Measurements from ENCODE around the gene LRRN4CL. TPM values are rescaled to one million over a fixed set of nuclear protein-coding genes. Genes with fewer than 3 reads are reported as not detected.

LRRN4CL gene
- total and polyA plus RNA-seq, 9 of the 15 experiments (the other 6 are each of a cell fraction or from before 2014, with no cell fraction given) = 0.03 to 0.11 (median 0.05) TPM; not detected in 4

DNA sequence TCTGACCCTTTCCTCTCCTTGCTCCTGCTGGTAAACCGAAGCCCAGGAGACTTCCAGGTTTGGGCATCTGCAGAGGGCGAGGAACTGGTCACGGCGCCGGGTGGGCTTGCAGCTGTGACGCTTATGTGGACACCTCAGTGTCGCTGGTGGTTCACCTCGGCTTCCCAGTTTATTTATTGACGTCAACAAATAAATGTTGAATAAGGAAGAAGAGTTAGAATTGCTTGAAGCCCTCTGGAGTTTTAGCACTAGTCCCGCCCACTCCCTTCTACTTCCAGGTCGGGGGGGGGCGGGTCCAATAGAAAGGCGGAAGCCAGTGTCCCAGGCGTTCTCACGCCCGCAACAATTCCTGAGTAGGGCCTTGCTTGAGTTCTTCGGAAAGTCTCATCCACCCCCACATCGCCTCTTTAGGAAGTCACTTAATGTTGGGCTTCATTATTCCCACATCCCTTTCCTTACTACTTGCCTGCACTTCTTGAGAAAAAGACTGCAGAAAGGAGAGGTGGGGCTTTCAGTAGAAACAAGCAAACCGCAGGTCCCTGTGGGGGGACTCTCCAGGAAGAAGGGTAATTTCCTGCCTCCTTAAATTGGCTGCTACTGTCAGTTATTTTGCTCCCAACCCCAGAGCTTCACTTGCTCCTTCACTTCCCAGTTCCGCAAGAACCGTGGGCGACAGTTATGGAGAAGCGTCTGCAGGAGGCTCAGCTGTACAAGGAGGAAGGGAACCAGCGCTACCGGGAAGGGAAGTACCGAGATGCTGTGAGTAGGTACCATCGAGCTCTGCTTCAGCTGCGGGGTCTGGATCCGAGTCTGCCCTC lies 39.0 kb upstream of the LRRN4CL start, which contains the start of gene TTC9C (continued):
- TF ChIP-seq AFF4 (CRISPR knock-in tag; IDR thresholded peaks at IDR 0.05) (0 out of 2 replicates have a peak, but pooled peaks have one; percentile 49), ELF2 (CRISPR knock-in tag; IDR thresholded peaks at IDR 0.05) (peak; percentile 82), ZNF217 (CRISPR knock-in tag; IDR thresholded peaks at IDR 0.05) (no peak), TCFL5 (CRISPR knock-in tag; conservative IDR thresholded peaks at IDR 0.05) (no peak), TSC22D4 (tag; IDR thresholded peaks at IDR 0.05) (no peak), HMGN3 (IDR thresholded peaks at IDR 0.05; ENCODE audit: borderline replicate concordance, extremely low read depth, insufficient read length, low read depth, low read length) (no peak), ZNF280B (CRISPR knock-in tag; IDR thresholded peaks at IDR 0.05) (no peak), RBBP5 (IDR thresholded peaks at IDR 0.05; ENCODE audit: borderline replicate concordance, insufficient read depth, low read length, poor library complexity, severe bottlenecking) (peak; percentile 59), NONO (IDR thresholded peaks at IDR 0.05; ENCODE audit: low read depth in 2 of 2, low read length in 1 of 2) (0 out of 4 replicates have a peak, but pooled peaks of 1 of the 2 experiments have one; percentile 54), ZNF707 (CRISPR knock-in tag; conservative IDR thresholded peaks at IDR 0.05) (no peak), MAX (CRISPR knock-in tag; IDR thresholded peaks at IDR 0.05) (0 out of 2 replicates have a peak, but pooled peaks have one; percentile 12), FIP1L1 (IDR thresholded peaks at IDR 0.05; ENCODE audit: low read depth, low read length, poor library complexity, severe bottlenecking) (no peak), ZBTB1 (CRISPR knock-in tag; IDR thresholded peaks at IDR 0.05; ENCODE audit: borderline replicate concordance, low read depth) (no peak), CXXC5 (CRISPR knock-in tag; IDR thresholded peaks at IDR 0.05) (peak; percentile 61), RB1 (IDR thresholded peaks at IDR 0.05; ENCODE audit: low read depth) (peak; percentile 35; the same call in 1 of the 2 replicates), ZKSCAN8 (CRISPR knock-in tag; IDR thresholded peaks at IDR 0.05) (no peak), THRAP3 (IDR thresholded peaks at IDR 0.05; ENCODE audit: borderline replicate concordance) (no peak), KLF10 (CRISPR knock-in tag; IDR thresholded peaks at IDR 0.05) (no peak), DEAF1 (CRISPR knock-in tag; IDR thresholded peaks at IDR 0.05) (no peak)

All from K562 (cell line).